ENCODE measurements around the gene PON3. TPM values are rescaled to one million over a fixed set of nuclear protein-coding genes. Genes with fewer than 3 reads are reported as not detected.

PON3 gene
- total and polyA plus RNA-seq, 2 of the 8 experiments (the other 6 are each of a cell fraction or from before 2014, with no cell fraction given), result not detected

DNA sequence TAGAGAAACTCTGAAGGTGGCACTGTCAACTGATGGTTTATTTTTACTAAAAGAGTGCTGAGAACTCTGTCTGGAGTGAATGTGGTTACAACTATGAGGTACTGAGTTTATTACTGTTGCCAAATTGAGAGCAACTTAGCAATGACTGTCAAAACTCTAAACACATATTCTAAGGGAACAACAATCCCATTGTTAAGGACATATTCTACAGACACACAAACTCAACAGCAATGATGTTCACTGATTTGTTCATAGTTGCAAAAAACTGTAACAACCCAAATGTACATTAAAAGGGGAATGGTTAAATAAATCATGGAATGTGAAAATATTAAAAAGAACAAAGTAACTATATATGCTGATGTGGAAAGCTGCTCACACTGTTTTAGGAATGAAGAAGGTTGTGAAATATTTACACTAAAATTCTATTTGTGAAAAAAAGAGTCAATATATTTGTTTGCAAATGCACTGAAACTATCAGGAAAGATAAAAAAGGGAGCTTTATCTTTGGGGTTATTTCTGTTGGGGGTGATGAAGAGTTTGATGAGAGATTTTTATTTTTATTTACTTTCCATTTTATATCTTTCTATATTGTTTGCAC is 25.8 kb upstream of the PON3 start:
- Histone ChIP-seq H2BK15ac (ENCODE audit: low read length) (no peak overlapping the region), H3K23ac (ENCODE audit: insufficient read length) (no peak overlapping the region), H3K23me2 (ENCODE audit: low read depth, low read length) (no peaks in the 10 kb centered on the region), H3K79me1 (ENCODE audit: low read depth, low read length) (no peaks in the 10 kb centered on the region; the same call in 1 of the 2 replicates), H4K91ac (replicated peaks; ENCODE audit: insufficient read length, low read length) (no peak overlapping the region), H3K27me3 (replicated peaks in 1 of 4; ENCODE audit: control insufficient read depth in 3 of 4, extremely low read depth in 1 of 4, insufficient read depth in 3 of 4, low read length in 3 of 4) (no peaks in the 10 kb centered on the region), H2BK20ac (ENCODE audit: low read length) (no peak overlapping the region), H2AFZ (ENCODE audit: low read length) (no peak overlapping the region), H2BK120ac (replicated peaks; ENCODE audit: low read depth, low read length) (no peak overlapping the region), H2AK5ac (ENCODE audit: low read depth, low read length) (no peak overlapping the region), H2BK5ac (ENCODE audit: low read depth, low read length) (no peak overlapping the region), H3K14ac (ENCODE audit: insufficient read length) (no peak overlapping the region), H2BK12ac (ENCODE audit: low read depth, low read length) (no peak overlapping the region), H3K18ac (ENCODE audit: extremely low read depth, low read length) (no peak overlapping the region), H3K4me2 (ENCODE audit: insufficient read depth in 1 of 2, low read depth in 2 of 2, low read length in 2 of 2) (no peak overlapping the region), H4K20me1 (replicated peaks in 1 of 2; ENCODE audit: control insufficient read depth in 1 of 2, insufficient read depth in 2 of 2, low read length in 2 of 2) (no peaks in the 10 kb centered on the region), H3K56ac (replicated peaks; ENCODE audit: insufficient read length, low read depth, low read length) (no peak overlapping the region), H4K5ac (ENCODE audit: insufficient read length, low read depth, low read length) (no peak overlapping the region), H3K4me1 (replicated peaks in 1 of 4; ENCODE audit: control insufficient read depth in 3 of 4, insufficient read depth in 4 of 4, low read length in 3 of 4) (peaks cover 0 to 3% (median 0%) of the 10 kb centered on the region in 4 experiments; a peak in 2 of 7 replicates), H3K9ac (replicated peaks in 1 of 4; ENCODE audit: extremely low read depth in 1 of 4, low read depth in 3 of 4, low read length in 3 of 4) (no peak overlapping the region), H4K8ac (ENCODE audit: extremely low read depth, insufficient read depth, low read length) (no peak overlapping the region), H3K4me3 (ENCODE audit: extremely low read depth in 1 of 4, insufficient read depth in 2 of 4, low read depth in 3 of 4, low read length in 4 of 4) (no peak overlapping the region), H3K9me3 (ENCODE audit: insufficient read depth in 2 of 2, low read depth in 1 of 2, low read length in 1 of 2) (no peaks in the 10 kb centered on the region), H3K27ac (ENCODE audit: low read depth, low read length) (no peak overlapping the region), H3K4ac (replicated peaks; ENCODE audit: insufficient read length, low read depth, low read length) (no peak overlapping the region), H3K79me2 (ENCODE audit: control insufficient read depth in 1 of 2, insufficient read depth in 2 of 2, low read length in 2 of 2) (peaks cover 0 to 6% of the 10 kb centered on the region in 2 experiments; a peak in 1 of 4 replicates), H3K36me3 (ENCODE audit: control insufficient read depth in 2 of 4, insufficient read depth in 4 of 4, low read length in 3 of 4) (peaks cover 0 to 4% (median 0%) of the 10 kb centered on the region in 4 experiments; a peak in 1 of 8 replicates)
- DNase-seq (ENCODE audit: low read depth in 1 of 2, low spot score in 2 of 2) (no peak), FAIRE-seq (no peak)
- ChIA-PET POLR2A (ENCODE audit: partially characterized antibody) (interaction anchor here (0.7 to 1.1 kb wide), 2 partner anchors 13 to 15 kb away, joined by 3 to 4 read pairs; no protein-coding TSS in a partner anchor), CTCF (ENCODE audit: partially characterized antibody) (interaction anchor here (0.6 to 1.1 kb wide), 4 partner anchors 10 to 222 kb away, joined by 3 read pairs; no protein-coding TSS in a partner anchor)
- no peak for TF ChIP-seq EP300 (IDR thresholded peaks at IDR 0.05; ENCODE audit: borderline replicate concordance in 1 of 2, low read depth in 2 of 2, low read length in 2 of 2)
- TF ChIP-seq SRF (IDR thresholded peaks at IDR 0.05; ENCODE audit: low read depth, low read length), result no peak
- no peak for TF ChIP-seq TAF1 (IDR thresholded peaks at IDR 0.05; ENCODE audit: low read depth, low read length)
- no peak for TF ChIP-seq POLR2A (IDR thresholded peaks at IDR 0.05; ENCODE audit: control extremely low read depth in 1 of 2, low read depth in 2 of 2, low read length in 2 of 2)
- no peak for TF ChIP-seq SUZ12 (IDR thresholded peaks at IDR 0.05; ENCODE audit: low read length)
- no peak for TF ChIP-seq BACH1 (IDR thresholded peaks at IDR 0.05; ENCODE audit: low read length)
